GM21717 (cell line): ENCODE measurements around the gene BBS12.

Experiments used
- ATAC-seq: cut with Tn5 transposase; IDR thresholded peaks from one replicate; pipeline ENCODE4 v1.9.1; 2021; ENCODE audit warnings: mild to moderate bottlenecking, moderate library complexity; ENCODE audit not compliant: unreplicated experiment

Gene BBS12

DNA sequence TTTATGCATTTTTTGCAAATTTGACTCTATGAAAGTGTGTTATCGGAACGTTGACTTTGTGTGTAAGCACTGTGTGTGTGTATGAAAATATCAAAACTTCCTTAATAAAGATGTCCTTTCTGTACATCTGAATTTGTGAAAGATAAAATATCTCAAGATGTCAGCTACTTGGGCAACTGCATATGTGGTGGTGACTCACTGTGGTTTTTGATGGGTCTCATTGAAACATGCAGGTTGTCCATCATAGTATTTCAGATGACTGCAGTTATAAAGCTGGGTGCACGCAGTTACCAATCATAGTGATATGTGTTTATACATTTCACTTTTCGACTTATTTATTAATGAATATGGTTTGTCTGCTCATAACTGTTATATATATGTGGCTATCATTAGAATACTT is 19.7 kb upstream of the BBS12 start:
- ATAC-seq: no peak

DNA sequence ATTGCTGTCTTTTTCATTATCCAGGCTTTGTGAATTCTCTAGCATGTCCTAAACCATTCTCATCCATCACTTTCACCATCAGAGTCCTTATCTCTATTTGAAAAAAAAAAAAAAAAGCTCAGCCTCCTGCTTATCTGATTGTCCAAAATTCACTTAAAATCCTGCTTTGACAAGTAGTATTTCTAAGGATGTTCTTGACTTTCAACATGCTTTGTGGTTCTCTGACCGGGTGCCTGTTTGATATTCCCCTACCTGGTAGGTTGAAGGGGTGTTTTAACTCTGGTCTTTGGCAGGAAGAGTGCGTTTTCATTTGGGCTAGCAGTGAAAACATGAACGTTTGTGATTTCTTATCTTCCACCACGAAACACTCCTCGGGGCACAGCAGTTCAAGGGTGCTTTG is 17.3 kb upstream of the BBS12 start:
- ATAC-seq: no peak

DNA sequence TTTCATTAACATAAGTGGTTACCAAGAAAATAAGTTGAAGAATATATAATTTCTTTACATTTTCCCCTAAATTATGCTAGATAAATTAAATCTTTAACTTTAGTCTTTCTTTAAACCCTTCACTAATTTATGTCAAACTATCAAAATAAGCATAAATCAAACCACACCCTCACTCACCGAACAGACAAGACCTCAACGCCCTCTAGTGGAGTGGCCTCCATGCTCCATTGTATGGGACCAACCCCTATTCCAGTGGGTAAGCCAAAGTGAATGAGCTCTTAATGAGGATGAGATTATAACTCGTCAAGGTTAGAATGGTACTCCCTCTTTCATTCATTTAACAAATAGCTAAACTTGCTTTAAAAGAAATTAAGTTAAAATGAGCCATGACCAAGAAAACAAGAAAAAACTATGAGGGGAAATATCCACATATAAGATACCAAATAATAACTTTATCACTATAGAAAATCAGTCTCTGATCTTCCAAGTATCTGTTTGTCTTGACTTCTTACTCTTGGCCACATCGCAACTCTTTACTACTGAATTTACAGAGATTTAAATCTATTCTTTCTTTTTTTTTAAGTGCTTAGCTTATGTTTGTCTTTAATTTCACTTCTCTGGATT is 15.6 kb upstream of the BBS12 start:
- peak; percentile 78 for ATAC-seq

DNA sequence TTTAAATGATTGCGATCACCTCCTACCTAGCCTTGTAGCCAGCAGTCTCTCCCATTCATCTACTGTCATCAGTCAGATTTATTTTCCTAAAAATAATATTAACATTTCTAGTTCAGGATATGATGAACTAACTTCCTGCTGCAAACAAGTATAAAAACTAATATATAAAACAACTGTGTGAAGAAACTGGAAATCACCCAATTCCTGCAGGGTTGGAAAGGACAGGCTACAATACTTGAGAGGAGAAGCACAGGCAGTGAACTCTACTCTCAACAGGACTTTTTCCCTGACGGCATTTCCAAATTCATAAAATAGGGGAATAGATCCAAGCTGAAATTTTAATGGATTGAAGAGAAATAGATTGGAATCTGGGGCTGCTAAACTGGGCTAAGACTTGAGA is 14.2 kb upstream of the BBS12 start:
- ATAC-seq: no peak

DNA sequence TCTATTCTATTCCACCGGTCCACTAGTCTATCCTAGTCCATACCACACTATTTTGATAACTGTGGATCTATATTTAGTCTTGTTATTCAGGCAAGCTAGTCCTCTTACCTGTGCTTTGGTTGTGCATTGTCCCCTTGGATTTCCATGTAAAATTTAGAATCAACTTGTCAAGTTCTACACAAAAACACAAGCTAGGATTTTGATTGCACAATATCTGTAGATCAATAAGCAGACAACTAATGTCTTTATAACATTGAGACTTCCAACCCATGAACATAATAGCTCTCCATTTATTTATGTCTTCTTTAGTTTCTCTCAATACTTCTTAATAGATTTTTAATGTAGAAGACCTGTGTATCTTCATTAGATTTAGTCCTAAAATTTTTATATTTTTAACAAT is 10.2 kb upstream of the BBS12 start:
- no peak for ATAC-seq

DNA sequence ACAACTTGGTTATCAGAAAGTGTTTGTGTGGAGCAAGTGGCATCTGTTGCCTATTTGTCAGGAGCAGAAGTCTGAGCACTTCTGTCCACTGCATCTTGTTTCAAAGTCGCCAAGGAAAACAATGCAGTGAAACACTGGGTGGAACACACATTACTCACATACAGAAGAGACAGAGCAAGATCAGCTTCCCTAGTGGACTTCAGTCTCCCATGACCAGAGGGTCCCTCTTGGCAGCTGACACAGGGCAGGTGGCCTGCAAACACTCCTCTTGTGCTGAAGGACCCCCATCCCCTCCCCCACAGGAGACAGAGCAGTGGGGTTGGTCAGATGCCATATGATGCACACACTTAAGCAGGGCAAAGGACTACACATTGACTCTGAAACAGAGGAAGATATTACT is 3.6 kb upstream of the BBS12 start:
- no peak for ATAC-seq

DNA sequence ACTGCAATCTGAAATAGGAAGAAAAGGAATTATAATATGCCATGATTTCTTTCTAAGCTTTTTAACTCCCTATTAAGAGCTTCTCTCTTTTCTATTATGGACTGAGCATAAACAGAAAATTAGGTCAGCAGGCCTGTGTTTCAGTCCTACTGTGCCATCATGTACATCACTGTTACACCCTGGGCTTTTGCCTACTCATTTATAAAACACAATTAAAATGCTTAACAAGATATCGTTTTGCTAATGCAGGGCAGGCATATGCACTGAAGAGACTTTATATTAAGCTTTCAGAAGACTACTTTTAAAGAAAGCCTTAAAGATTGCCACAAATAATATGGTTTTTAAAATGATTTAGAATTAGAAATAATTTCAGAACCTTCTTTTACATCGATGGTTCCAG is 828 bp upstream of the BBS12 start:
- no peak for ATAC-seq

DNA sequence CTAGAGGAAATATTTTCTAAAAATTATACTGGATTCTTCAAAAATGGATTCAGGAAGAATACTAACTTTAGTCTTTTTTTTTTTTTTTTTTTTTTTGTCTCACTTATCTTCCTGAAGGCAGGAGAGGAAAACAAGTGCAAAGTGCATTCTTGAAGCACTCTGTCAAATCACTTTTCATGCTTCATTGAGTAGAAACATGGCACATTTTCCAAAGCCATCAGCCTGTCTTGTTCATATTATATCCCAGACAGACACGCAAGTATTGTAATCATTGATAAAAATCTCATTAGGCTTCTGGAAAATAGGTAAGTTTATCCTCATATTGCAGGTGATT is 1.2 kb downstream of the BBS12 start:
- ATAC-seq: no peak

DNA sequence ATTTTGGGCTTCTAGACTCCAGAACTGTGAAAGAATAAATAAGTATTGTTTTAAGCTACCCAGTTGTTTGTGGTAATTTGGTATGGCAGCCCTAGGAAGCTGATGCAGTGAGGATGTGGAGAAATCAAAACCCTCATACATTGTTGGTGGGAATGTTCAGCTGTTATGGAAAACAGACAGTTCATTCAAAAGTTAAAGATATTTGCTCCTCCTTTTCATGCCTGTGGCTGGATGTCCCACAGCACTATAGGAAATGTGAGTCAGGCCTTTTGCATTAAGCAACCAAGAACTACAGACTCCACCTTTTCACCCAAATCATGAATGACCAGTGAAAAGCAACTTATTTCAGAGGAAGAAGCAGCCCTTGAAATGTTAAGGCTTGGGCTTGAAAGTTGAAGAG is 6.7 kb downstream of the BBS12 start:
- no peak for ATAC-seq

DNA sequence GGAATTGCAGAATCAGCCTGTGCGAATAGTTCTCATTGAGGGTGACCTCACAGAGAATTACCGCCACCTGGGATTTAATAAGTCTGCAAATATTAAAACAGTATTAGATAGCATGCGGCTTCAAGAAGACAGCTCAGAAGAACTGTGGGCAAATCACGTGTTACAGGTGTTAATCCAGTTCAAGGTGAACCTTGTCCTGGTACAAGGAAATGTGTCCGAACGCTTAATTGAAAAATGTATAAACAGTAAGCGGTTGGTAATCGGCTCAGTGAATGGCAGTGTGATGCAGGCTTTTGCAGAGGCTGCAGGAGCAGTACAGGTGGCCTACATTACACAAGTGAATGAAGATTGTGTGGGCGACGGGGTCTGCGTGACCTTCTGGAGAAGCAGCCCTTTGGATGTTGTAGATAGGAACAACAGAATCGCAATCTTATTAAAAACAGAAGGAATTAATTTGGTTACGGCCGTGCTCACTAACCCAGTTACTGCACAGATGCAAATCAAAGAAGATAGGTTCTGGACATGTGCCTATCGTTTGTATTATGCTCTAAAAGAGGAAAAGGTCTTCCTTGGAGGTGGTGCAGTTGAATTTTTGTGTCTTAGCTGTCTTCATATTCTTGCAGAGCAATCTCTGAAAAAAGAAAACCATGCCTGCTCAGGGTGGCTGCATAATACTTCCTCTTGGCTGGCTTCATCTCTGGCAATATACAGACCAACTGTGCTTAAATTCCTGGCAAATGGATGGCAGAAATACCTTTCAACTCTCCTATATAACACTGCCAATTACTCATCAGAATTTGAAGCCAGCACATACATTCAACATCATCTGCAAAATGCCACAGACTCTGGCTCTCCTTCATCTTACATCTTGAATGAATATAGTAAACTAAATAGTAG is 10.7 kb downstream of the BBS12 start:
- ATAC-seq: no peak

DNA sequence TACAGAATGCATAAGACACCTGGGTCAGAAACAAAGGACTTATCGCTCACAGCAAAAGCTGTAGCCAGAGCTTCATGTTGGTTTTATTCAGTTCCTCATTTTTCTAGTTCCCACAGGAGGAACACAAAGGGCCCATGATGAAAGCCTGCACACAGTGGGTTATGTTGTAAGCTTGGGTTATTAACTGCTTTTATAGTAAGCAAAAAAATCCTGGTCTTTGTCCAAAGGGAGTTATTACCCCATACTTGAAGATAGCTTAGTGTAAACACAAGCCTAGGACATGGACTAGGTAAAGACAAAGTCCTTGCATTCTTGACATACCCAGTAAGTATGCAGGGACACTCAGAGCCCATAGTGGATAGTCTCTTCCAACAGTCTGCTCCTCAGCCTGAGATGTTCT is 11.7 kb downstream of the BBS12 start:
- ATAC-seq: no peak

DNA sequence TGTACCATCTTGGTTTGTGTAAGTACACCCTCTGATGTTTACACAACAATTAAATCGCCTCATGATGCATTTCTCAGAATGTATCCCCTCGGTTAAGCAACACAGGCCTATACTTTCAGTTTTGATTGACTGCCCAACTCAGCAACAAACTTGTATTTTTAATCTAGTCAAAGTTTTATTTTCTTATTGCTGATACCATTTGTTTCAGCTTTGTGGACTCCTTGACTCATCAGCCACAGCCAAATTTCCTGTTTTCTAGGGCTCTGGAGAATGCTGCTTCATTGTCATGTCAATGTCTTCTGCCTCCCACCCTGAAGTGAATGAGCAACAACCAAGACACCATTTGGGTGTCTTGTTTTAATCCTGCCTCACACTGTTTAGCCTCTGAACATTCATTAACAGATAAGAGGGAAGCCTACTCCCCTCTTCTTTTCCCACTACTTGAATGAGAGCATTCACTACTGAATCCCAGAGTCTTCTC is 14.0 kb downstream of the BBS12 start:
- no peak for ATAC-seq

DNA sequence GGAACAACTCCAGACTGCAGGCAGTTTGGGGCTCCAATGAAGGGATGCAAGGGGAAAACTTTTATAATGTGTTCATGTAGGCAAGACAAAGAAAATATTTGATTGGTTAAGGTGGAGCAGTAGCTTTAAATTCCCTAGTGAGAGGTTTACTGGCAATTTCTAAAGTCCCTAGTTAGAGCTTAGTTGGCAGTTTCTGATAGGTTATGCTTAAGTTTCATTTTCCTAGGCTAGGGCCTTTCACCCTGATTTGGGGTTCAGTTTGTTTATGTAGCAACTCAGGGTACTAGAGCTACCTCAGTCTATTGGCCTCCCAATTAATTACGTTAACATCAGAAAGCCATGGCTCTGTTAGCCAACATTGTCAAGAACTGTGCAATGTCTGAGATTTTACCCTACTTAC is 14.6 kb downstream of the BBS12 start:
- no peak for ATAC-seq

DNA sequence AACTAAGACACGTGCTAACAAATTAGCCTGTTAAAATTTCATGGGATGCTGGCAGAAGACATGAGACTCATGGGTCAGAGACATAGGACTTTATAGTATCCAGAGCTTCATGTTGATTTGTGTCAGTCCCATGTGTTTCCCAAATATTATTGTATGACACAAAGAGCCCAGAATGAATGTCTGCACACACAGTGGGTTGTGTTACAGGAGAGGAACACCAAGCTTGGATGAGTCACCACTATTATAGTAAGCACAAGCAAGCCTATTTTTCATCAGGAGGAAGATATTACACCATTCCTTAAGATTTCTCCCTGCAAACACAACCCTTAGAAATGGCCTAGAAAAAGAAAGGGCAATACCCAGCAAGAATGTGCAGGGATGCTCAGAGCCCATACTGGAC is 15.4 kb downstream of the BBS12 start:
- ATAC-seq: no peak

DNA sequence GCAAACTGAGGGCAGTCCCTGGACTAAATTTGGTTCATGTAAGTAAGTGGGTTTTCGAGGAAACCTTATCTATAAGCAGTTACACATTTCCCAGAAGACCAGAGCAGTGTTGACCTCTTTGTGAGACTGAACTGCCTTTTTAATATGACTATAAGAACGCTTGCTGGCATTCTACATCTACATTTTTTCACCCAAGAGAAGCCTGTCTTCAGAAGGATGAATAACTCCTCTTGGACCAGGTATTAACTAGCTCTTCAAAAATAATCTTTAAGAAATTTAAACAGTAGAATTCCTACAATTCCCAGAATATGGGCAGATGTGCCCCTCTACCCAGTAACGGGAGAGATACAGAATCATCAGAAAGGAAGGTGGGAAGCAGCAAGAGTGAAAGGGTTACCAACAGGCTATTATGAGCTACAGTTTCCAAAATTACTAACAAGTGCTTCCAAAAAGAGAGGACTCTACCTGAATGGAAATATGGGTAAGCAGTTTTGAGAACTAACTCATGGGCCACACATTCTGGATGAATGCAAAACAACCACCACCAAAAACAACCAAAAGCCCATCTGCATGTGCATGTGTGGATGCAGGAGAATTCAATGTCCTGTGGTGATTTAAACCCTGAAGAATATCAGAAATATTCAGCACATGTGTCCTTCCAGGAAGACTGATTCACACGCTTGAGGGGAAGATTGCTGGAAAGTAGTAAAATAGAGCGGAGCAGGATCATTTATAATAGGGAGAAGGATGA is 17.4 kb downstream of the BBS12 start:
- ATAC-seq: no peak

DNA sequence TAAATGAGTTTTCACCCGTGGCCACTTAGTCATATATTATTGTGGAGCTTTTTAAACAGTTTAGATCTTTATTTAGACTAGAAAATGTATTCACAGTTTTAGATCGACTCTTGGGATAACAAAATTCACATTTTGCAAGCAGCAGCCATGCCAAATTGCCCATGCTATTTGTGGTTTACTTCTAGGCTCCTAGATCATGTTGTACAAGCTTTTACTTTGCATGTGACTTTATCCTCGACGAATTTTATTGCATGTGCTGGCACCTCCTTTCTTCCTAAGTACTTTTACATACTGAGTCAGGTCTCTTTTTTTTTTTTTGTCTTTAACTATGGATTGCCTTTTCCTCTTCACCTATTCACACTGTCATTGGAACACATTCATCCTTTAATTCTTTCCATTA is 23.2 kb downstream of the BBS12 start:
- ATAC-seq: no peak

DNA sequence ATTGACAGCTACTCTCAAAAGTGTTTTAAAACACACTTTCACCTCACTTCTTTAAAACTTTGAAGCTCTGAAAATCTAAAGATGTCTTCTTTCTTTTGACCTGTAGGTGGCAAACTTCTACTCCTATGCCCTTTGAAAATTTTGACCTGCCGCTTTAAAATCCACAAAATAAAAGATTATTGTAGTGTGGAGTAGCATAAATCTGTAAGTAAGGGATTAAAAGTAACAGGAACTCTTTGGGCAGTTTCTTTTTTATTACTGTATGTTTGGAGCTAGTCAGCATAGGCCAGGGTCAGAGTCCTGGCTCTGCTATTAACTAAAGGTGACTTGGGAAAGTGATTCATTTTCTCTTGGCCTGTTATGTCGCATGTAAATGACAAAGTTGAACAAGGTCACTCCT is 25.5 kb downstream of the BBS12 start:
- peak; percentile 53 for ATAC-seq

DNA sequence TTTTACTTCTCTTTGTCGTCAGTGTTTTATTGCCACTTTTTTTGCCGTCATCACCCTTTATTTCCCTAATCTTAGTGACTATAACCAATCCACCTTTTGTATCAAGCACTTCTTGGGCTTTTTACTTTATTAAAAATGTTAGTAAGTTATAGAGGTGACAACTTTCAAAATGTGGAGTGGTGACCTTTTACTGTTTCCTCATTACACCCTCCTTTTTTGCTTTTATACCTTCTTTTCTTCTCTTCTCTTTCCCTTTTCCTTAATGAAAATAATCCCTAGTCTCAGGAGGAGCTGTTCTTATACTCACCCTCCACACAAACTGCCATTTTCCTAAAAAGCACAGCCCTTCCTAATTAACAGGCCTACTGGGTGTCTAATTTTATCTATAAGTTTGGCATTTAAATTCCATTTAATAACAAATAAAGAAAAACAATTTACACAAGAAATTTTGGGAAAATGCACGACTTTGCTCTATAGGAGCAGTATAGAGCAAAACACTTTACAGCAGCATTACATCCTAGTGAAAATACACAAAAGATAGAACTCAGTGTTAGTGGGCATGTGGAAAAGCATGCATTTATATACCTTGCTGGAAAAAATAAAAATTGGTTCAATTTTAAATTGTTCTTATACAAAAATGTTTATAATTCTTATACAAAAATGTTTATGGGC is 27.3 kb downstream of the BBS12 start:
- no peak for ATAC-seq

DNA sequence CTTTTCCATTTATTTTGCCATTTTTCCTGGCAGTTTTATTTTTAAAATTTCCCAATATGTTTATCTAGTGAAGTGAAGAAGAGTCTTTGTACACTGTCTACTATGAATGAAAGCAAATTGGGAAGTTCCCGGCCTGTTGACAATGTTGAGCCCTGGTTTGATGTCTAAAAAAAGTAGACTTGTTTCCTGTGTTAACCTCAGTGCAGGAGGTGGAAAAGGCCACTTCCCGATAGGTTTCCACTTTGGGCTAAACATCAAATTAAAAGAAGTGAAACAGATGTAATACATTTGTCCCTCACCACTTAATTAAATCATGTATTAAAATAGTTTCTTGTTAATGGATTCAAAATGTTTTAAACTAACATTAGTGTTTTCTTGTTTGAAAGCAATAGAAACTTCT is 30.0 kb downstream of the BBS12 start:
- ATAC-seq: no peak

DNA sequence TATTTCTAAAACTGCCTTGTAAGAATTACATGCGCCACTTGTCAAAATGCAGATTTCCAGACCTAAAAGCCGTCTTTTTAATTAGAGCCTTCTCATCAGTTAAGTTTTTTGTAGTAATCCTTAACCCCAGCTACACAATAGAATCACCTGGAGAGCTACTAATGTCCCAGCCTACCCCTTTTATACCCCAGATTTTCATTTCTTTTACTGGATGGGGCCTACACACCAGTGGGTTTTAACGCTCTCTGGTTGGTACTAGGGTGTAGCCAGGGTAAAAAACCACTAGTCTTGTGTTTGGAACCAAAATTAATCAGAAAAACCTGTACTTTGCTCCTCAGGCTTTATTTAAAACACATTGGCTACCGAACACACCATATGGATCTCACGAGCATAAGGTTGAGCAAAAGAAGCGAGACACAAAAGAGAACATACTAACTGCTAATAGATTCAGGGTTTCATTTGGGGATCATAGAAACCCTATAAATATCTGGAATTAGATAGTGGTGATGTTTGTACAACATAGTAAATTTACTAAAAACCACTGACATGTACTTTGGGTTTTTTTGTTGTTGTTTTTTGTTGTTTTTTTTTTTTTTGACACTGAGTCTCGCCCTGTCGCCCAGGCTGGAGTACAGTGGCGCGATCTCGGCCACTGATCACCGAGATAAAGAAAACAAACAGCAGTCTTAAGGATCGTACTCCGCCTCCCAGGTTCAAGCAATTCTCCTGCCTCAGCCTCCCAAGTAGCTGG is 30.6 kb downstream of the BBS12 start:
- no peak for ATAC-seq
